Heart left ventricle (tissue), 13 donors: ENCODE results near the gene TCF7L2.

Experiments
- CTCF ChIP-seq, 12 donors: fragments of 200-600 bp; sonication (generic) in 4 of 12; IDR thresholded peaks; one replicate each; pipeline versions ENCODE4 v1.5.0 to v1.8.0; 2018 to 2022; ENCODE audit warnings: antibody characterized with exemption in 12 of 12, mild to moderate bottlenecking in 5 of 12
- POLR2A ChIP-seq, 2 donors: fragments of 450-650 bp; IDR thresholded peaks; one replicate each; pipeline ENCODE4 v1.6.1; 2017; ENCODE audit warnings: antibody characterized with exemption in 2 of 2, mild to moderate bottlenecking in 2 of 2, moderate library complexity in 2 of 2
- donor health status: ischemic (EF 13 %, LVEDD 7.1; RV severe dilation, severe dysfunction).
- donor health status: DM: no; HTN: yes; CAD: no.
- donor health status: DM: no; HTN: no; CAD: no.
- donor health status: ischemic (EF 25% LVEDD 6.9; RV normal size, moderate dysfunction).
- donor health status: ischemic (EF 25% LVEDD 5.7; RV mildly dilated, moderate dysfunction).
- donor health status: ischemic (EF 35%, LVEDD 5.7; RV mildly dilated, moderate dysfunction).
- donor health status: nonischemic (EF 11% LVEDD 7.7; RV severe dilation, severe dysfunction).
- donor health status: DM: yes; HTN: yes; CAD: no.
- donor health status: PGD.
- donor health status: ischemic (EF 29% LVEDD 5.4; RV normal size, mild dysfunction).
- donor health status: nonischemic (EF 23%, LVEDD 6.1; RV moderate dilation, normal function).

GRCh38 chr10:113063043-113063967 is 113.3 kb downstream of the TCF7L2 start:
- no peak for TF ChIP-seq POLR2A (IDR thresholded peaks at IDR 0.05)
- no peak for TF ChIP-seq CTCF (IDR thresholded peaks at IDR 0.05)
